NCI-H226 (cell line): ENCODE data around the gene CNIH2.
"Not testable (repeated sequence)": the region's sequence is repeated elsewhere in the genome, so short reads cannot be mapped to it uniquely, and the experiment has no call there.

ENCODE experiments used
- DNase-seq: peaks from one replicate; pipeline ENCODE4 v3.0.0-alpha.2; 2015

CNIH2 gene

DNA sequence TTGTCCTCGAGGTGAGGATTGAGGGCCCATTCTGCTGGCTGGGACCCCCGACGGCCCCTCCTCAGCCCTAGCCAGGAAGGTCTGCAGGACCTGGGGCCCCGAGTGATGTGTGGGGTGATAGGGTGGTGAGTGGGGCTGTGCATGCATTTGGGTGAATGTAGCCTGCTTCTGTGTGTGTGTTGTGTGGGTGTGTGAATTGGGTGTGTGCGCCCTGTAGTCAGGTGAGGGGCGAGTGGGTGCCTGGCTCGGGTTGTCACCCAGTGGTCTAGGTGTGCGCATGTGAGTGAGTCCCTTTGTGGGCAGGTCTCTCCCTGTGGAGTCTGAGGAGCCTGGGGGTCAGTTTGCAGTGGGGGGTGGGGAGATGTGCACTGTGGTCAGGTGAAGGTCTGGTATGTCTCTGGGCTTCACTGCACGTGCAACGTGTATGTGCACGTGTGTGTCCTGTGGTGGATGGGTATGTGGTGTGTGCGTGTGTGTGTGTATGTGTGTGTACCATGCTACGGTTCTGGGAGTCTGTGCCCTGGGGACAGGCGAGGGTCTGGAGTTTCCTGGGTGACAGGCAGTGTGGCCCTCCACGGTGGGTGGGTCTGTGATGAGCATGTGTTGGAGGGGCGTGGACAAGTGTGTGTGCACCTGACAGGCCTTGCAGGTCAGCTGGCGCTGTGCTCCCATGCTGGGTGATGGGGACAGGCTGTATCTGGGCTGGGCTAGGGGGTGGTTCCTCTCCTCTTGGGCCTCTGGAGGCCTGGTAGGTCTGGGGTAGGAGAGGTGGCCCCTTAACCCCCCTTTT lies 14.8 kb downstream of the CNIH2 start:
- DNase-seq = no peak

DNA sequence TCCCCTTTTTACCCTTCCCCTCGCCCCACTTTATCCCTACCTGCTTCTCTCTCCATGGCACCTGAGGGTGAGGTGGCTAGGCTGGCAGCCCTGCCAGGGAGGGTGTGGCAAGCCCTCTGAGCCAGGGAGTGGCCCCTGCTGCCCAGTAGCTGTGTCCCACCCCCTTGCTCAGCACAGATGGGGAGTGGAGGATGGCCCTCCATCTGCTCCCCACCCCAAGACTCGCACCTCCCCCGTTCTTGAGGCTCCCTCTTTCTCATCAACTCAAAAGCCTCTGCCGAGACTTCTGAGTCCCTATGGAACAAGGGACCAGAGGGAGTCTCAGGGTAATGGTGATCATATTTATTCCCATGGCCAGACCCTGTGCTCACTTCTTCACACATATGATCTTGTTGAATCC lies 15.4 kb downstream of the CNIH2 start:
- DNase-seq = no peak

DNA sequence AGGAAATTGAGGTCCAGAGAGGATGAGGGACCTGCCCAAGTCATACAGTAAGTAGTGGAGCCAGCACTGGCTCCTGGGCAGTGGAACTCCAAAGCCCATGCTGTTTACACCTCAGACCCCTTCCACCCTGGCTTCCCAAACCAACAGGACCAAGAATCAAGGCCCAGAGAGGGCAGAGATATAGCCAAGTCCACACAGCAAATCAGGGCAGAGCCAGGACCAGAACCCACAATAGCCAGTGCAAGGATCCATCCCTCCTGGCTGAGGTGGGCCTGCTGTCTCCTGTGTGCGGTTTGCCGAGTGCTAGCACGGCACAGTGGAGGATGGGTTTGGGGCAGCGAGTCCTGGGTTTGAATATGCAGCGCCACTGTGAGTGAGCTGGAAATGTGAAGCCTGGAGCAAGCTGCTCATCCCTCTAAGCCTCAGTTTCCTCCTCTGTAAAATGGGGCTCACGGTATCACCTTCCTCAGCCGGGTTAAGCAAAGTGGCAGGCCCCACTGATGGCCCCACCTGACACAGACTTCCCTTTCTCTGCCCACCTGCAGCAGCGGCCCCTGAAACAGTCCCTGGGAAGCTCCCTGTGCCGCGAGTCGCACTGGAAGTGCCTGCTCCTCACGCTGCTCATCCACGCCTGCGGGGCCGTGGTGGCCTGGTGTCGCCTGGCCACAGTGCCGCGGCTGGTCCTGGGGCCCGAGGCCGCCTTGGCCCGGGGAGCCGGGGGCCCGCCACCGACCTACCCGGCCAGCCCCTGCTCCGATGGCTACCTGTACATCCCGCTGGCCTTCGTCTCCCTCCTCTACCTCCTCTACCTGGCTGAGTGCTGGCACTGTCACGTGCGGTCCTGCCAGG lies 16.0 kb downstream of the CNIH2 start:
- DNase-seq = no peak

DNA sequence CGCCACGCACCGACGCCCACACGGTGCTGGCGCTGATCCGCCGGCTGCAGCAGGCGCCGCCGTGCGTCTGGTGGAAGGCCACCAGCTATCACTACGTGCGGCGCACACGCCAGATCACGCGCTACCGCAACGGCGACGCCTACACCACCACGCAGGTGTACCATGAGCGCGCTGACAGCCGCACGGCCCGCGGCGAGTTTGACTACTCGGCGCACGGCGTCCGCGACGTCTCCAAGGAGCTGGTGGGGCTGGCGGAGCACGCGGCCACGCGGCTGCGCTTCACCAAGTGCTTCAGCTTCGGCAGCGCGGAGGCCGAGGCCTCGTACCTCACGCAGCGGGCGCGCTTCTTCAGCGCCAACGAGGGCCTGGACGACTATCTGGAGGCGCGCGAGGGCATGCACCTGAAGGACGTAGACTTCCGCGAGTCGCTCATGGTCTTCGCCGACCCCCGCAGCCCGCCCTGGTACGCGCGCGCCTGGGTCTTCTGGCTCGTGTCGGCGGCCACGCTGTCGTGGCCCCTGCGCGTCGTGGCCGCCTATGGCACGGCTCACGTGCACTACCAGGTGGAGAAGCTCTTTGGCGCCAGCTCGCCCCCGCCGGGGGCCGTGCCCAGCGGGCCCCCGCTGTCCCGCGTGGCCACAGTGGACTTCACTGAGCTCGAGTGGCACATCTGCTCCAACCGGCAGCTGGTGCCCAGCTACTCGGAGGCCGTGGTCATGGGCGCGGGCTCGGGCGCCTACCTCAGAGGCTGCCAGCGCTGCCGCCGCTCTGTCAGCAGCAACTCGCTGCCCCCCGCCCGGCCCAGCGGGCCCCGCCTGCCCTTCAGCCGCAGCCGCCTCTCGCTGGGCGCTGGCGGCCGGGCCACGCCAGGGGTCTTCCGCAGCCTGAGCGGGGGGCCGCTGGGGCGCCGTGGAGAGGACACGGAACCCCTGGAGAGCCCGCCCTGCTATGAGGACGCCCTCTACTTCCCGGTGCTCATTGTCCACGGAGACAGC lies 16.9 kb downstream of the CNIH2 start:
- no peak for DNase-seq

DNA sequence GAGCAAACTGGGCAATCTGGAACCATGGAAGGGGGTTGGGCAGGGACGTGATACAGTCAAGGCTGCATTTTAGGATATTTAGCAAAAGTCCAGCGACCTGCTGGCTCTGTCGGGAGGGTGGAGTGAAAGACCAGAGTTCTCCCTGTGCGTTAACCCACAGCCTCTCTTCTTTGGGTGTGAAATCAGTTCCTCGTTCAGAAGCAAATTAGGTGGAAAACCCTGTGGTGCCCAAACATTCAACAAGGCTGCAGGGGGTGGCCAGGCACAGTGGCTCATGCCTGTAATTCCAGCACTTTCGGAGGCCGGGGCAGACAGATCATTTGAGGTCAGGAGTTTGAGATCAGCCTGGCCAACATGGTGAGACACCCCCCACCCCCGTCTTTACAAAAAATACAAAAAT lies 19.6 kb downstream of the CNIH2 start:
- DNase-seq = no peak

DNA sequence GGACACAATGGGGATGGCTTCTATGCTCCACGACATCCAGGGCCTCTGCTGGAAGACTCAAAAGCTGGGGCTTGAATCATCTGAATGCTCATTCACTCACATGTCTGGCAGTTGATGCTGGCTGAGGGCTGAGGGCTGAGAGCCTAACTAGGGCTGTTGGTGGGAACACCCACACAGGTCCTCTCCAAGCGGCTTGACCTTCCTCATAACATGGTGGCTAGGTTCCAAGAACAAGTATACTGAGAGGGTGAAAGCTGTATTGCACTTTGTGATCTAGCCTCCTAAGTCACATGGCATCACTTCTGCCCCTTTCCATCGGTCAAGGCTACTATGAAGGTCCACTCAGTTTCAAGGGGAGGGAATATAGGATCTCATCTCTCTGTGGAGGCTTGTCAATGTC lies 21.2 kb downstream of the CNIH2 start:
- no peak for DNase-seq

DNA sequence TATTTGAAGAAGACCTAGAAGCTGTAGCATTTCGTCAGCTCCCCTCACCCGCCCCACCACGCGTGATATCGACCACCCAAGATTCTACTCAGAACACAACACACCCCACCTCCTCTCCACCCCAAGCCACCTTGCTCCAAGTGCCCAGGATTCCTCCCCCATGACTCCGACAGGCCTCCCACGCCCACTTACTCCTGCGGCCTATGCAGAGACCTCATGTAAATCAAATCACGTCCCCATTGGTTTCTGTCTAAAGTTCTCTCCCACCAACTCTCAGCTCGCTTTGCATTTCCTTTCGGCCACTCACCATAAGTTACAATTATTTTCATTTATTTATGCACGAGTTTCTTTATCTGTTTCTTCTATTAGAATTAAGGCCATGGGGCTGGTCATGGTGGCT lies 24.7 kb downstream of the CNIH2 start:
- DNase-seq = no peak

DNA sequence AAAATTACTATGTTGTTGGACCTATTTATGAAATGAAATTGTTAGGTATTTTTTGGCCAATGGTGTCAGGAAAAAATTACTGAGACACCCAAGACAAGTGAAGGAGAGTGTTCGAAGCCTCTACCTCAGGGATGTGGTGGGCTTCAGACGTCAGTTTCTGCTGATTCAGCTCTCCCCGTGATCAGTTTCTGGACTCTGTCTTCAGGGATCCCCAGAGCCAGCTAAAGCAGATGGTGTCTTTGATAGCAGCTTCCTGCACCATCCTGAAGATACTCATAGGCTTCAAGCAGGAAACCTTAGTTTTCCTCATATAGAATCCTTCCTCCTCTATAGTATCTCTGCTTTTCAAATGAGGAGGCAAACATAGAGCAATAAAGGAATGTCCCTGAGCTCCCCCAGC lies 31.5 kb downstream of the CNIH2 start:
- DNase-seq = no peak

DNA sequence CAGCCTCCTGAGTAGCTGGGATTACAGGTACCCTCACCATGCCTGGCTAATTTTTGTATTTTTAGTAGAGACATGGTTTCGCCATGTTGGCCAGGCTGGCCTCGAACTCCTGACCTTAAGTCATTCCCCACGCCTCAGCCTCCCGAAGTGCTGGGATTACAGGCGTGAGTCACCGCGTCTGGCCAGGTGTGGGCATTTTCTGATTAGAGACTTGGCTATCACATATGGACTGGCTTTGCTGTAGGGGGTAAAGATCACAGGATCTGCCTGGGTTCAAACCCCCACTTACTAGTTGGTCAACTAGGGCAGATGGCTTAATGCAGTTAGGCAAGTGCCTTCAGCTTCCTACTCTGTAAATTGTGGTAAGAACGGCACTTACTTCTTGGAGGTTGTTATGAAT lies 32.3 kb downstream of the CNIH2 start:
- no peak for DNase-seq

DNA sequence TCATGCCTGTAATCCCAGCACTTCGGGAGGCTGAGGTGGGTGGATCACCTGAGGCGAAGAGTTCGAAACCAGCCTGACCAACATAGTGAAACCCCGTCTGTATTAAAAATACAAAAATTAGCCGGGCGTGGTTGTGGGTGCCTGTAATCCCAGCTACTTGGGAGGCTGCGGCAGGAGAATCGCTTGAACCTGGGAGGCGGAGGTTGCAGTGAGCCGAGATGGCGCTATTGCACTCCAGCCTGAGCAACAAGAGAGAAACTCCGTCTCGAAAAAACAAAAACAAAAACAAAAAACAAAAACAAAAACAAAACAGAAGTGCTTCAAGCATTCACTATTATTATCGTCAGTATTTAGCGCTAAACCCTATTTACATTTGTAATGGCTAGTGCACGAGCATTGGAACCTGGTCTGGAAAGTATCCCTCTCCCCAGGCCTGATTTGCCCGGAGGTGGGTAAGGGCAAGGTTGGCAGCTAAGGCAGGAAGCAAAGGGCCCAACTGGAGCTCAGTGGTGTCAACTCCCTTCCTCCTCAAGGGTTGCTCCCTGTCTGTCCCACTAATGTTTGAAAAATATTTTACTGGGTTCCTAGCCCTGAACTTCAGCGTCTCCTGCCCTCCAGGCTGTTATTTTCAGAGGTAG lies 32.9 kb downstream of the CNIH2 start:
- not testable (repeated sequence) for DNase-seq

DNA sequence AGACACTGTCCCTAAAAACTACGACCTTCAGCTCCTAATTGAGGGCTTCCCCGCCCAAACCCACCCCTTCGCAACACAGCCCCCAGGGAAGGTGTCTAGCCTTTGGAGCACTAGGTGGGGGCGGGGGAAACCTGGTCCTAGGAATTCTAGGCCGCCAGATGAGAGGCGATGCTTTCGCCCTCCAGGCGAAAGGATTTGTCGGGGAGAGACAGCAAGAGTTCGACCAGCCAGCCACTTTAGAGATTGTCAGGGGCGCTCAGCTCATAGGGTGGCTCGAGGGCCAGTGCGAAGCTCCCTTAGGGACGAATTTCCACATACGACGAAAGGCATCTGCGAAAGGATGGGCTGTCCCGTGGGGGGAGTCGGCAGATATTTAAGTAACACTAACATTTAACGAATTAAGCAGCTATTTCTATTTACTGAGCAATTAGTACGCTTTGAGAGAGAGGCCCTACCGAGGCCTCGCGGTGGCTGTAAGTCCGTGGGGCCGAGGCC lies 33.5 kb downstream of the CNIH2 start:
- no peak for DNase-seq

DNA sequence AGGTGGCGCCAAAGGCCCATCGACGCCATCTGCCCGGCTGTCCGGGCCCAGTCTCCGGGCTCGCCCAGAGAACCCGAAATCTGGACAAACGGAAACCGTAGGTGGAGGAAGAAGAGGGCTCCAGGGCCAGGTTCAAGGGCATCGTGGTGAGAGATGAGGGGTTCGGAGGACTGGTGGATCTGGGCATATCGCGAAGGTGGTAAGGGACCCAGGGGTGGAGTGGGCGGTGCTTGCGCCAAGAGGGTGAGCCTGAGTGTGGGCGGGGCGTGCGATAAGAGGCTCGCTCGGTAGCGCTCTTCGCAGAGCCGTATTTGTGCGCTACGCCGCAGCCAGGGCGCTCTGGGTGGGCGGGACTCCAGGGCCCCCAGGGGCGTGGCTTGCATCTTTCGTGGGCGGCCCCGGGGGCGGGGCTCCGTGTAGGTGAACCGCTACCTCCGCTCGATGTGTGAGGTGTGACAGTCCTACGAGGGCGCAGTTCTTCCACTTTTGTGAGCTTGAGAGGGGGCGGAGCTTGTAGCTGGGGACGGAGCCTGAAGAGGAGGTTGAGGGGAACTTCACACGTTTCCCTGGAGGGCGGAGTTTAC lies 34.1 kb downstream of the CNIH2 start:
- peak; percentile 90 for DNase-seq

DNA sequence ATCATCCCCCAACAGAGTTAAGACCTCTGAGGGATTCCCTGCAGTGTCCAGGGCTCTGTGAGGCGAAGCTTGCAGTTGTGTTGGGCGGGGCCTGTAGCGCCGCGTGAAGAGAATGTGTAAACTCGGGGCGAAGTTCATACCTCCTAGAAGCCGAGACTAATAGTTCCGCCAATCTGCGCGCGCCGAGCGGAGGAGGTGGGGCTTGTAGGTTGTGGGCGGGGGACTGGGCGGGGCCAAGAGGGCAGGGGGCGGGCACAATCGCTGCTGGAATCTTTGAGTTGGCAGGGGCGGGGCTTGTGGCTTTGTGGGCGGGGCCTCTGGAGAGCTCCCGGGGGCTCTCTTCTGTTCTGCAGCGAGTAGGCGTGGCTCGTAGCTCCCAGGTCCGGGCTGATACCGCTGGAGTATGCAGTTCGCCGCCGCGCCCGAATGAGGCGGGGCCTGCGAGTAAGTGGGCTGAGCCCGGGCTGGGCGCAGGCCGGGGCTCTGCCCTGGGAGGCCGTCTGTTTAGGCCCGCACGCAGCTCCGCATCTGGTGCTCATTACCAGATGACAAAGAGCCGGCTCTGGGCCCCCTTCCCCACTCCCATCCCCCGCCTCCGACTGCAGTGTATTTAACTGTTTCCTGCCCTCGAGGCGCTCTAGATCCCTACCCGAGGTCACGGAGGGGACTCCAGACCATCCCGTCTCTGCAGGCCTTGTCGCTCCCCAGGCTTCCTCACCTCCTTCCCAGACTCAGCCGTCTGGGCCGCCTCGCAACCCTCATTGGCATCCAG lies 34.8 kb downstream of the CNIH2 start:
- DNase-seq = peak; percentile 97

DNA sequence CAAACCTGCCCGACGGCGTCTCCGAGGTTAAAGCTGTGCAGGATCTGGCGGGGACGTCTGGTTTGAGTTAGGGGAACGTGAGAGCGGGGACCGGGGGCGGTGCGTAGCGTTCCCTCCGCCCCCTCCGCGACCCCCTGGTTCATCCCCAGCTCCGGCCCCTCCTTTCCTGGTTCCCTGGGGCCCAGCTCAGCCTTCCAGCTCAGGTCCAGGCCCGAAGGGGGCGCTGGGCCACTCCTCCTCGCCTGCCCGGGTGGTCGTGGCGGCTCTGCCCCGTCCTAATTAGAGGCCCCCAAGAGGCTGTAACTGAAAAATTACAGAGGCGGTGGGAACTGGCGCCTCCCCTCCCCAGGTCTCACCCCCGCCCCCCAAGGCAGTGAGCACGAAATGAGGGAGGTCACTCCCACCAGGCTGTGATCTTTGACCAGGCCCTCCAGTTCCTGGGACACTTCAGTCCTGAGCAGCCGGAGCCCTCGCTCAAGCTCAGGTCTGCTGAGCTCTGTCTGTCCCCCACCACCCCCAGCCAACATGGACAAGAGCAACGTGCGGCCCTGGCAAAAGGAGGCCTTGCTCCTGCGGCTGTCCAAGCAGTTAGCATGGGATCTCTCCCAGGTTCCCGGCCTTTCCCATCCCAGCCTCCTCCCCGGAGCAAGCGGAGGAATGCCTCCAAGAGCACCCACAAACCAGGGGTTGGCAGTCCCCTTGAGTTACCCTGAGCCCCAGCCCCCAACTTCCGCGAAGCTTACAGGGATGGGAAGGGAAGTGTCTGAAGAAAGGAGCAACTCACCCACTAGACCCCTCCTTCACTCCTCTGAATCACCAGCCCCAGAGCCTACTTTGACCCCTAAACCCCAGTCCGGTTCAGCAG lies 35.6 kb downstream of the CNIH2 start:
- no peak for DNase-seq

DNA sequence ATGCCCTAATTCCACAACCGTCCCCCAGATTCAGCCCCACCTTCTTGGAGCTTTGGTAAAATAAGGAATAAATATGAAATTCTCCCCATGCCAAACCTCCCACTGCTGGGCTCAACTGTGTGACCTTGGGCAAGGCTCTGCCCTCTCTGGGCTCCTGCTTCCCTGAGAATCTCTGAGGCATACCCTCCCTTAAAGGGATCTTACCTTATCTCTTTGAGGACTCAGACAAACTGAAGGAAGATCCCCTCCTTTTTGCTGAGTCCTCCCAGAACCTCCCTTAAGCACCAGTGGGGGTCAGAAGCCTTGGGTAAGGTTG lies 36.2 kb downstream of the CNIH2 start:
- DNase-seq = no peak

DNA sequence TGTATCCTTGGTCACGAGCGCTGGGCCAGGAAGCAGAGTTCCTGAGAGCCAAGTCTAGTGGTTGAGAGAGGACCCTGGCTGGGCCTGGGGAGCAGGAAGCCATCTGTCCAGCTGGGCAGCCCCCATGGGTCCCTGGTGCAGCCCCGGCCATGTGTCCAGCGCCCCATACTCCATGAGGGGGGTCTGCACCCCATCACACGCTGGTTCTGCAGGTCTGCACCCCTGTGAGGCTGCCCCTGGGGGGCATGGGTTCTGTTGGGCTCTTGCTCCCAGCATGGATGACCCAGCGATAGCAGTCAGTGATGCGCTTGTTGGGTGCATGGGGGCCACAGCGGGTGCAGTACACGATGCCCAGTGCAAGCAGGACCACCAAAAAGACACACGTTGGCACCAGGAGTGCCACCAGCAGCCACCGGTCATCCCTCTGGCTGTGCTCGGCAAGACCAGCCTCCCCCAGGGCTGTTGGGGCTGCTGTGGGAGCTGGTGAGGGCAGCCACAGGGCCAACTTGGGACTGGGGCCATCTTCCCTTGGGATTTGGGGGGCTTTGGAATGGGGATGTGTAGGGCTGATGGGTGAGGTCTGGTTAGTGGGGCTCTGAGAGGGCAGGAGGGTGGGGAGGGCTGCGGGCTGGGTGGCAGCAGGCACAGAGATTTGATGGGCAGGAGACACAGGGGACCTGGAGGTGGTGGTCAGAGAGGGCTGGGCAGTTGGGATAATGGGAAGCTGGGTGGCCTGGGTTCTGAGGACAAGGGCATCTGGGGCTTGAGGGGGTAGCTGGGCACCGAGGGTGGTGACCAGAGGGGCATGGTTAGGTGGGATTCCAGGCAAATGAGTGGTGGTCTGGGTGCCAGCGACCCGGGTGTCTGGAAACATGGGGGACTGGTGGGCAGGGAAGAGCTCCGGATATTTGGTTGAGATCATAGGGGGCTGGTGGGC lies 36.9 kb downstream of the CNIH2 start:
- no peak for DNase-seq

DNA sequence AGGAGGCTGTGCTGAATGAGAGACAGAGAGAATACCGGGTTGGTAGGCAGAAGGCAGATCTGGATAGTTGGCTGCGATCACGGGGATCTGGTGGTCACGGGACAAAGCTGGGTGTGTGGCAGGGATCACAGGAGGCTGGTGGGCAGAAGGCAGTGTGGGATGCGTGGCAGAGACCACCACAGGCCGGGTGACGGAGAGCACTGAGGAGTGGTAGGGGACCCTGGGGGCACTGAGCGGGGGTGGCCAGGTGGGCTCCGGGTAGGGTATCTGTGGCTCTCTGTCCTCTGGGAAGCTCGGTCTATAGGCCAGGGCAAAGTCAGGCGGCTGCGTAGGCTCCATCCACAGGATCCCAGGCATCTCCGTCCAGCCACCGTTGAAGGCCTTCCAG lies 37.5 kb downstream of the CNIH2 start:
- DNase-seq = no peak

DNA sequence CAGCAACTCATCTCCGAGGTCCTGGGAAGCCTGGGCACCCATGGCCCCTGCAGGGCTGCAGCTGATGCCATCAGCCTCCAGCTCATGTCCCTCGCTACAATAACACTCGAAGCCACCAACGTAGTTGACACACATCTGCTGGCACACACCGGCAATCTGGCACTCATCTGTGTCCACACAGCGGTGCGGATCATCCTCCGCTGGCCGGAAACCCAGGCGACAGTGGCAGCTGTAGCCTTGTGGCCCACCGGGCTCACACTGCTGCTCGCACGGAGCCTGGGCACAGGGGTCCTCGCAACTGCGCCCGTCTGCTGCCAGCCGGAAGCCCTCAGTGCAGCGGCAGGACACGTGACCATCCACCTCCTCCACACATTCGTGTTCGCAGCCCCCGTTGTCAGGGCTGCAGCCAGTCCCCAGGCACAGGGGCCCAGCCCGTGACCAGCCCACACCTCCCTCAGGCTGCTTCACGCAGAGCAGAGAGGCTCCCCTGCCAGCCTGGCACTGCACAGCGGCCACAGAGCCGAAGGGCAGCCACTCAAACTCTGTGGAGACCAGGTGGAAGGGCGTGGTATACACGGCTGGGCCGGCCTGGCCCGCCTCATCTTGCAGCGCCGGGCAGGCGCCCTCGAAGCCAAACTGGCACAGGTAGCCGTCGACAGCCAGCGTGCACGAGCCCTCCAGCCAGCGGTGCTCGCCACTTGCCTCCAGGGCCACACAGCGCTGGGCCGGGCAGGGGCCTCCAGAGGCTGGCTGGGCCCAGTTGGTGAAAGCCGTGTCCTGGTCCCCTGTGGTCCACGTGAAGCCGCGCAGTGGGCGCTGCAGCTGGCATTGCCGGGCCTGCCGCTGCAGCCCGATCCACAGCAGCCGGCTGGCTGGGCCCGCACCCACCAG lies 38.2 kb downstream of the CNIH2 start:
- DNase-seq = no peak
